Central memory CD8-positive, alpha-beta T cell (primary cell): ENCODE results near the gene KCNMA1.

Experiments used
- ATAC-seq: fragments of 150-1000 bp; cut with Tn5 transposase; replicated peaks from 2 replicates; pipeline ENCODE4 v1.10.0; 2022; ENCODE audit warnings: mild to moderate bottlenecking, moderate FRiP score, moderate number of reproducible peaks; ENCODE audit not compliant: poor library complexity, severe bottlenecking; ENCODE audit errors: extremely low read depth
- DNase-seq, 2 donors: peaks; one replicate each; pipeline ENCODE4 v3.0.0; 2021; ENCODE audit warnings: low spot score in 2 of 2
- H3K27ac Mint-ChIP-seq: one replicate; pipeline ENCODE4 v1.8.0; 2022; ENCODE audit warnings: low read depth, mild to moderate bottlenecking, moderate library complexity, mixed read lengths
- H3K27me3 Mint-ChIP-seq: one replicate; pipeline ENCODE4 v1.8.0; 2022; ENCODE audit warnings: mixed read lengths
- H3K36me3 Mint-ChIP-seq: one replicate; pipeline ENCODE4 v1.8.0; 2022; ENCODE audit warnings: mild to moderate bottlenecking, moderate library complexity, mixed read lengths; ENCODE audit not compliant: insufficient read depth
- H3K4me1 Mint-ChIP-seq: one replicate; pipeline ENCODE4 v1.8.0; 2022; ENCODE audit warnings: mixed read lengths
- H3K4me3 Mint-ChIP-seq: one replicate; pipeline ENCODE4 v1.8.0; 2022; ENCODE audit warnings: mild to moderate bottlenecking, moderate library complexity, mixed read lengths
- H3K9me3 Mint-ChIP-seq: one replicate; pipeline ENCODE4 v1.8.0; 2022; ENCODE audit warnings: mixed read lengths

Gene KCNMA1

GRCh38 chr10:77111611-77112550, 525.7 kb downstream of the KCNMA1 start:
- DNase-seq: no peak

GRCh38 chr10:77110757-77111156, 526.9 kb downstream of the KCNMA1 start:
- Mint-ChIP-seq H3K9me3 (no peaks in the 10 kb centered on the region), H3K27me3 (peaks cover 18% of the 10 kb centered on the region), H3K27ac (no peak overlapping the region), H3K36me3 (no peaks in the 10 kb centered on the region), H3K4me3 (no peak overlapping the region), H3K4me1 (no peaks in the 10 kb centered on the region)
- no peak for ATAC-seq
- no peak for DNase-seq

More at GRCh38 chr10:77111611-77112550, 525.7 kb downstream of the KCNMA1 start:
- Mint-ChIP-seq H3K9me3 (no peaks in the 10 kb centered on the region), H3K4me1 (no peaks in the 10 kb centered on the region), H3K27me3 (peaks cover 27% of the 10 kb centered on the region), H3K4me3 (no peak overlapping the region), H3K36me3 (no peaks in the 10 kb centered on the region), H3K27ac (no peak overlapping the region)
- no peak for ATAC-seq

- H3K27me3 Mint-ChIP-seq: peaks cover 13% of the 10 kb centered on the region
- no peak overlapping the region for H3K4me3 Mint-ChIP-seq
- no peaks in the 10 kb centered on the region for H3K9me3 Mint-ChIP-seq
- H3K36me3 Mint-ChIP-seq: no peaks in the 10 kb centered on the region
- H3K27ac Mint-ChIP-seq: no peak overlapping the region
- H3K4me1 Mint-ChIP-seq: no peaks in the 10 kb centered on the region
- ATAC-seq: no peak
- no peak for DNase-seq
Measured at GRCh38 chr10:77109351-77109994, 528.1 kb downstream of the KCNMA1 start.

GRCh38 chr10:77106676-77107075, 530.9 kb downstream of the KCNMA1 start:
- no peak overlapping the region for H3K27ac Mint-ChIP-seq
- H3K4me3 Mint-ChIP-seq: no peak overlapping the region
- H3K9me3 Mint-ChIP-seq: no peaks in the 10 kb centered on the region
- ATAC-seq (no peak), DNase-seq (no peak)
- H3K36me3 Mint-ChIP-seq: no peaks in the 10 kb centered on the region
- H3K27me3 Mint-ChIP-seq: peaks cover 28% of the 10 kb centered on the region
- H3K4me1 Mint-ChIP-seq: no peaks in the 10 kb centered on the region

GRCh38 chr10:77105761-77106221, 531.8 kb downstream of the KCNMA1 start:
- Mint-ChIP-seq H3K4me3 (no peak overlapping the region), H3K36me3 (no peaks in the 10 kb centered on the region), H3K4me1 (no peaks in the 10 kb centered on the region), H3K9me3 (no peaks in the 10 kb centered on the region), H3K27me3 (peaks cover 36% of the 10 kb centered on the region), H3K27ac (no peak overlapping the region)
- no peak for ATAC-seq
- no peak for DNase-seq

DNA sequence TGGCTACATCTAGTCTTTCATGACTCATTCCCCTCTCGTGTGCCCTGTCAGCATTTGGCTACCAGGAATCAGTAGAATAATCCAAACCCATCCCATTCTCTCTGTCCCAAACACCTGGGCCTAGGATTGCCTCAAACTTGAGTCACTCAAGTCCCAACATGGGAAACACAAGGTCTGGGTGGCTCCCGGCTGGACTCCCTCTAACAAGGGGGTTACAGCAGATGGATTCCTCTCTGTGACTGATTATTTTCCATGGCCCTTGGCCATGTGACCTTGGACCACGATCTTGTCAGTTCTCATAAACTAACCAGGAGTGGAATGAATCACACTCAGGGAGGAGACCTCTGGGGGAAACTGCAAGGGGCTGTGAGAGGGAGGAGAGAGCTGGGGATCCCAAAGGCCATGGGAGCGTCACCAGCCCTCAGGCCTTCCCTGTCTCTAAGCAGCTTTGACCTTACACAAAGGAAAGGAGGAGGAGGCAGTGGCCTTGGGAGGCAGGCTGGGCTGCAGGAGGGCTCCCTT, 533.1 kb downstream of the KCNMA1 start:
- H3K4me3 Mint-ChIP-seq: no peak overlapping the region
- H3K27me3 Mint-ChIP-seq: peaks cover 39% of the 10 kb centered on the region
- no peaks in the 10 kb centered on the region for H3K4me1 Mint-ChIP-seq
- no peak for ATAC-seq
- no peak for DNase-seq
- H3K9me3 Mint-ChIP-seq: no peaks in the 10 kb centered on the region
- no peaks in the 10 kb centered on the region for H3K36me3 Mint-ChIP-seq
- no peak overlapping the region for H3K27ac Mint-ChIP-seq

DNA sequence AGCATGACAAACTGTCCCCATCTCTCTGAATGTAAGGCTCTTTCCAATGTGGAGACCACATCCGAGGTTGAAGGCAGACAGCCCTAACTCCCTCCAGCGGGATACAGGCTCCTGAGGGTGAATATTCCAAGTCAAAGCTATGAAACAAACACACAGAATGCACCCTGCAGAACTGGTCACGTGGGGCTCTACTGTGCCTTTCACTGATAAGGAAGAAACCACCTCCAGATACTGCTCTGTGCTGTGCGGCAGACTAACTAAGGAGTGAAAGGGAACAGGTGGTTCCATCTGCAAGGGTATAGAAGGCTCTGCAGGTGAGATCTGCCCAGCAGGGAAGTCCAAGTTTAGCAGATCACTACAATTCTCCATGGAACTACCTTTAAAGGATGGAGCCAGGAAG, 534.4 kb downstream of the KCNMA1 start:
- no peak overlapping the region for H3K27ac Mint-ChIP-seq
- H3K36me3 Mint-ChIP-seq: no peaks in the 10 kb centered on the region
- DNase-seq (no peak), ATAC-seq (no peak)
- H3K4me3 Mint-ChIP-seq: no peak overlapping the region
- H3K4me1 Mint-ChIP-seq: no peaks in the 10 kb centered on the region
- H3K9me3 Mint-ChIP-seq: no peaks in the 10 kb centered on the region
- peaks cover 39% of the 10 kb centered on the region for H3K27me3 Mint-ChIP-seq

DNA sequence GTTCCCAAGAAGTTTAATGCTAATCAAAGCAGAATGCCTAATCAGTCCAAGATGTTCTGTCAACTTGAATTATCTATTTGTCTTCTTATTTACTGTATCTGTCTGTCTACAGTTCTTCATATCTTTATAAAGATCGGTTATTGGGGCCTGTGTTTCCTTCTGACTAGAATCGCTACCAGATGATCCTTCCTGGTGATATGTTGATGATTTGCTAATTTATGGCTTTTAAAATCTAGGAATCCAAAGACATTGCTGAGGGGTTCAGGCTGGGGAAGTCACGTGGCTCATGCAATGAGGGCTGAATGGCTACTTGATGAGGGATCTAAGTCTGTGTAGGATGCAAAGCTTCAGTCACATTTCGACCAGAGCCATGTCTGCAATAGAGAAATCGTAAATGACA, 536.3 kb downstream of the KCNMA1 start:
- no peaks in the 10 kb centered on the region for H3K9me3 Mint-ChIP-seq
- H3K27ac Mint-ChIP-seq: no peak overlapping the region
- DNase-seq (no peak), ATAC-seq (no peak)
- H3K27me3 Mint-ChIP-seq: peaks cover 43% of the 10 kb centered on the region
- no peak overlapping the region for H3K4me3 Mint-ChIP-seq
- H3K36me3 Mint-ChIP-seq: no peaks in the 10 kb centered on the region
- H3K4me1 Mint-ChIP-seq: no peaks in the 10 kb centered on the region

DNA sequence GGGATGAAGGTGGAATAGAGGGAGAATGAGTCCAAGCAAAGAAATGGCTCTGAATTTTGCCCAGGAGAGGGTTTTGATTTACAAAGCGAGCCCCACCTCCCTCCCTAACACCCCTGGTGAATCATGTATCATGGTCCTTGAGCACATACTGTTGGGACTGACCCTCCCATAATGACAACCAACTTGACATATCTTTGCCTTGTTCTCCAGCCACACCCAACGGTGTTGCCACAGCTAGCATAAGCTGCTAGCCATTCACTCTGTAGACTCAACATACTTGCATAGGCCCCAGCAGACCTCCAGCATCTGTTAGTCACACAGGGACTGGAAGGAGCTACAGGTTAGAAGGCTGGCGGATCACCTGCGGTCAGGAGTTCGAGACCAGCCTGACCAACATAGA, 538.5 kb downstream of the KCNMA1 start:
- H3K9me3 Mint-ChIP-seq: no peaks in the 10 kb centered on the region
- no peaks in the 10 kb centered on the region for H3K36me3 Mint-ChIP-seq
- ATAC-seq: no peak
- no peak overlapping the region for H3K27ac Mint-ChIP-seq
- no peak for DNase-seq
- H3K4me1 Mint-ChIP-seq: no peaks in the 10 kb centered on the region
- H3K4me3 Mint-ChIP-seq: no peak overlapping the region
- H3K27me3 Mint-ChIP-seq: peaks cover 59% of the 10 kb centered on the region

GRCh38 chr10:77097625-77098024, 540.0 kb downstream of the KCNMA1 start:
- Mint-ChIP-seq H3K4me1 (no peaks in the 10 kb centered on the region), H3K27ac (no peak overlapping the region), H3K4me3 (no peak overlapping the region), H3K27me3 (peaks cover 48% of the 10 kb centered on the region), H3K36me3 (no peaks in the 10 kb centered on the region), H3K9me3 (no peaks in the 10 kb centered on the region)
- no peak for DNase-seq
- no peak for ATAC-seq

DNA sequence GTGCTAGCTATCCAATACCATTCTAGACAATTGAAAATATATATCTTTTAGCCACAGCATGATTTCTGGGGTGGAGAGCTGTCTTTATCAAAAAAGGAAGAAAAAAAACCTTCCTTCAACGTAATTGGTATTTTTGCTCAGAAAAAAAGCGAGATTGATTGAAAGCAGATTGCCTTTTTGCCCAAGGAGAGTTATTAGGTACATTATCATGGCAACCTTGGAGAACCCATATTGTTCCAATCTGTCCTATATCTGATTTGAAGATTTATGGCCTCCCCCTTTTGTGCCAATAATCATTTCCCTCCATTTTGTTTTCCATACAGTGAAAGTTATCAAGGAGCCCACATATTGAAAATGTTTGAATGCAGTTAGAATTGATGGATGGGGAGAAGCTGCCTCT, 544.5 kb downstream of the KCNMA1 start:
- H3K27ac Mint-ChIP-seq: no peak overlapping the region
- no peak overlapping the region for H3K4me3 Mint-ChIP-seq
- DNase-seq (no peak), ATAC-seq (no peak)
- H3K9me3 Mint-ChIP-seq: no peaks in the 10 kb centered on the region
- peaks cover 27% of the 10 kb centered on the region for H3K27me3 Mint-ChIP-seq
- H3K4me1 Mint-ChIP-seq: no peaks in the 10 kb centered on the region
- no peaks in the 10 kb centered on the region for H3K36me3 Mint-ChIP-seq

DNA sequence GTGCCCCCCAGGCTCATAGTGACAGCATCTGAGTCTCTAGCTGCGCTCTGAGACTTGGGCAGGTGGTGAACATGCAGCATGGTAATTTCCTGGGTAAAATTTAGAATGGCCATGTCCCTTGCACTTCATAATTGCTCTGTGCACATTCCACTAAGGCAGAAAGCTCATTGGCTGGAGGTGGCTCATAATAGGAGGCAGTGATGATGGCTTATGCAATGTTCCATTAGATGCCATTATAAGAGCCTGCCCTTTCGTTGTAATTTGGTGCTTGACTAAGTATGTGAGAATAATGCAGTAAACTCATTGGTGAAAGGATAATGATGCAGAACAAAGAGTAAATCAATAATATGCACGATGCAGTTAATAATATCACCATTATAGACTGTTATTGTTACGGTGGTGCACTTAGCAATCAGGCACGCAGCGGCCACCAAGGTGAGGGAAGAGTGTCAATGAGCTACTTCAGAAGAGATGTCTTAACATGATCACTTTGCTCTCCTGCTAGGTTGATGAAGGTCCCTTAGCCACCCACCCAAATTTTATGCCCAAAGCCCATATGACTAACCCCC, 545.9 kb downstream of the KCNMA1 start:
- no peaks in the 10 kb centered on the region for H3K36me3 Mint-ChIP-seq

More for the DNA sequence above, 545.9 kb downstream of the KCNMA1 start:
- no peak for ATAC-seq
- Mint-ChIP-seq H3K27ac (no peak overlapping the region), H3K9me3 (no peaks in the 10 kb centered on the region), H3K4me3 (no peak overlapping the region), H3K27me3 (peaks cover 19% of the 10 kb centered on the region), H3K4me1 (no peaks in the 10 kb centered on the region)
- DNase-seq: no peak
